Progenitor cell of endocrine pancreas (in vitro differentiated cells): ENCODE results near the gene NOP9. TPM values are rescaled to one million over a fixed set of nuclear protein-coding genes. Genes with fewer than 3 reads are reported as not detected.

ENCODE experiments used
- DNase-seq: peaks from one replicate; pipeline ENCODE4 v3.0.0; 2021; ENCODE audit warnings: low spot score; ENCODE audit not compliant: unreplicated experiment
- H3K27ac Mint-ChIP-seq: 2 replicates; pipeline ENCODE4 v1.8.0; 2021; ENCODE audit warnings: mild to moderate bottlenecking, moderate library complexity, mixed read lengths
- H3K27me3 Mint-ChIP-seq: 2 replicates; pipeline ENCODE4 v1.8.0; 2021; ENCODE audit warnings: mixed read lengths
- H3K36me3 Mint-ChIP-seq: 2 replicates; pipeline ENCODE4 v1.8.0; 2022; ENCODE audit warnings: mixed read lengths; ENCODE audit not compliant: insufficient read depth
- H3K4me1 Mint-ChIP-seq: 2 replicates; pipeline ENCODE4 v1.8.0; 2021; ENCODE audit warnings: low read depth, mixed read lengths
- H3K4me3 Mint-ChIP-seq: 2 replicates; pipeline ENCODE4 v1.8.0; 2021; ENCODE audit warnings: low read depth, mild to moderate bottlenecking, moderate library complexity, mixed read lengths
- H3K9me3 Mint-ChIP-seq: 2 replicates; pipeline ENCODE4 v1.8.0; 2021; ENCODE audit warnings: low read depth, mixed read lengths
- total RNA-seq: library from RNA; stranded (reverse); gene quantifications from 2 replicates; pipeline ENCODE4 v1.2.1, GENCODE V29; 2021
- TF ChIP-seq, protein P1 (sequence below): fragments of 200-600 bp; sonication (generic); IDR thresholded peaks from one replicate; pipeline ENCODE4 v1.5.0; 2021; ENCODE audit warnings: antibody characterized with exemption, mild to moderate bottlenecking; ENCODE audit not compliant: unreplicated experiment

NOP9 gene
- total RNA-seq, 1 donor from 2014 or later: 32.6 TPM

DNA sequence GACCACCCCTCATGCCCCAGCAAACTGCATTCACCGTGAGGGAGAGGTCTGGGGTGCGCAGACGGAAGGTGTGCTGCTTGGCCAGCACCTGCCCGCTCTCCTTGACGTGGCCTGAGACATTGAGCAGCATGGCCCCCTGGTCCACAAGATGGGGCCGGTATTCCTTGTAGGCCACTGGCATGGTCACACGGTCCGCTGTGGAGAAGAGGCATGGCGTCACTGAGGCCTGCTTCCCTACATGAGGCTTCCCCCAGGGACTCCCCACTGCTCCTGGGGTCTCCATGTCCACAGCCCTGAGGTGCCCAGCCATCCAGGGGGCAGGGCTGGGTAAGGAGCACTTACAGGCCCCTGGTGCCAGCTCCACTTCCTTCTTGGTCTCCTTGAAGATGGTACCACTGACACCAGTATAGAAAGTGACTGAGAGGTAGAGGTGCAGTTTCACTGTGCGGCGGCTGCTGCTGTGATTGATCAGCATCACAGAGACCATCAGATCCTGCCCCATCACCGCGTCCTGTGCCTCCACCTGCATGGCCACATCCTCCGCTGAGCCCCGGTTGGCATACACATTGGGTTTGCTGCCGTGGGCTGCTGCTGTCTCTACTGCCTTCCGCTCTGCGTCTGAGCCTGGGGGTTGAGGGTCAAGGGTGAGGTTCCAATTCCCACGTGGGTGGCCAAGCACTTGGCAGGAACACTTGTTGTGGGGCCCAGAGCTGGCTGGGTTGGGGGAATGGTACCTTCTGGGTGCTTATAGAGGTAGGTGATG, 44.8 kb upstream of the NOP9 start:
- DNase-seq: no peak
- Mint-ChIP-seq H3K27me3 (no peaks in the 10 kb centered on the region), H3K36me3 (no peaks in the 10 kb centered on the region), H3K4me1 (no peaks in the 10 kb centered on the region), H3K27ac (no peak overlapping the region), H3K4me3 (no peak overlapping the region), H3K9me3 (no peaks in the 10 kb centered on the region)
- TF ChIP-seq, protein P1, sequence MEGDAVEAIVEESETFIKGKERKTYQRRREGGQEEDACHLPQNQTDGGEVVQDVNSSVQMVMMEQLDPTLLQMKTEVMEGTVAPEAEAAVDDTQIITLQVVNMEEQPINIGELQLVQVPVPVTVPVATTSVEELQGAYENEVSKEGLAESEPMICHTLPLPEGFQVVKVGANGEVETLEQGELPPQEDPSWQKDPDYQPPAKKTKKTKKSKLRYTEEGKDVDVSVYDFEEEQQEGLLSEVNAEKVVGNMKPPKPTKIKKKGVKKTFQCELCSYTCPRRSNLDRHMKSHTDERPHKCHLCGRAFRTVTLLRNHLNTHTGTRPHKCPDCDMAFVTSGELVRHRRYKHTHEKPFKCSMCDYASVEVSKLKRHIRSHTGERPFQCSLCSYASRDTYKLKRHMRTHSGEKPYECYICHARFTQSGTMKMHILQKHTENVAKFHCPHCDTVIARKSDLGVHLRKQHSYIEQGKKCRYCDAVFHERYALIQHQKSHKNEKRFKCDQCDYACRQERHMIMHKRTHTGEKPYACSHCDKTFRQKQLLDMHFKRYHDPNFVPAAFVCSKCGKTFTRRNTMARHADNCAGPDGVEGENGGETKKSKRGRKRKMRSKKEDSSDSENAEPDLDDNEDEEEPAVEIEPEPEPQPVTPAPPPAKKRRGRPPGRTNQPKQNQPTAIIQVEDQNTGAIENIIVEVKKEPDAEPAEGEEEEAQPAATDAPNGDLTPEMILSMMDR: no peak

DNA sequence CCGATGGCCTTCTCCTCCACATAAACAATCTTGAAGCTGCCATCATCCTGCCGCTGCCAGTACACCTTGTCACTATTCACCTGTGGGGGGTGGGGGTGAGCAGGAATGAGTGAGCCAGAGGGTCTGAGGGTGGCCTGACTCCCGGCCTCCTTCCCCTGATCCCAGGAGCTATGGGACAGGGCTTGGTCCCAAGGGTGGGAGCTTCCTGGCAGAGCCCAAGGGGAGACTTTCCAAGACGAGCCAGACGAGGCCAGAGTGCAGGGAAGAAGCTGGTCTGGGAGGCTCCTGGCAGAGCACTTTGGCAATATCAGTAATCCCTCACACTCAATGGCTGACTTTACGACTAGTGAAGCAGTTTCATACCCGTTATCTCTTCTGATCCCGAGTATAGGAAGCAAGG, 44.2 kb upstream of the NOP9 start:
- Mint-ChIP-seq H3K27ac (no peak overlapping the region), H3K27me3 (no peaks in the 10 kb centered on the region)

DNA sequence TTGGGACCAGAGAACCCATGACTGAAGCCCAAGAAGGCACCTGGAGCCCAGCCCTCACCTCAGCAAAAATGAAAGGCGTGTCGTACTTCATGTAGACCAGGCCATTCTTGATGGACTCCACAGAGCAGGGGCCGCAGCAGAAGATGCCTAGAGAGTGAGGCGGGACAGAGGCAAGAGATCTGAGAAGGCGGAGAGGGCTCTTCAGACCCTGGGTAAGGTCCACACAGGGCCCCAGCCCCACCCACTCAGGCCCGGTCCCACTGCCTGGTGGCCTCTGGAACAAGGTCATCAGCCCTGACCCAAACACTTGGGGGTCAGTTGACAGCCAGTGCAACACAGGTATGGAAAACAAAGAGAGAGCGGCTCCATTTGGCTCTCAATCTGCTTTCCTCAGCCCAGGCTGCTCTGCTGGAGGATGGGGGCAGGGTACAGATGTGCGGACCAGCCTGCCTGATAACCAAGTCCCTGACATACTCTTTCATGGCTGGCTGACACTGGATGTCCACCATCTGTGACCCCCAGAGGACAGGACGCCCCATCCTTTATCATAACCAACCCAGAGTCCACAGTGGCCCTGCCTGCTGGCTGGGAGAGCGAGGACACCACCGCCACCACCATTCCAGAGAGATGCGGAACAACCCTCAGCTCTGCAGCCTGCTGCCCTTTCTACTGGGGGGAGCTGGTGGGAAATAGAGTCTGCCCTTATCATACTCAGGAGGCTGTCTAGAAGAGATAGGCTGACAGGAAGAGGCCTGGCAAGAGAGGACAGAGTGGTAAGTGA, 43.5 kb upstream of the NOP9 start:
- Mint-ChIP-seq H3K27ac (no peak overlapping the region), H3K4me1 (no peaks in the 10 kb centered on the region), H3K36me3 (no peaks in the 10 kb centered on the region), H3K9me3 (no peaks in the 10 kb centered on the region), H3K4me3 (no peak overlapping the region), H3K27me3 (no peaks in the 10 kb centered on the region)
- no peak for DNase-seq
- TF ChIP-seq, protein P1: no peak

More for the DNA sequence above, 44.2 kb upstream of the NOP9 start:
- H3K9me3 Mint-ChIP-seq: no peaks in the 10 kb centered on the region
- no peak overlapping the region for H3K4me3 Mint-ChIP-seq
- no peaks in the 10 kb centered on the region for H3K4me1 Mint-ChIP-seq
- no peaks in the 10 kb centered on the region for H3K36me3 Mint-ChIP-seq
- DNase-seq: no peak
- TF ChIP-seq, protein P1: no peak

DNA sequence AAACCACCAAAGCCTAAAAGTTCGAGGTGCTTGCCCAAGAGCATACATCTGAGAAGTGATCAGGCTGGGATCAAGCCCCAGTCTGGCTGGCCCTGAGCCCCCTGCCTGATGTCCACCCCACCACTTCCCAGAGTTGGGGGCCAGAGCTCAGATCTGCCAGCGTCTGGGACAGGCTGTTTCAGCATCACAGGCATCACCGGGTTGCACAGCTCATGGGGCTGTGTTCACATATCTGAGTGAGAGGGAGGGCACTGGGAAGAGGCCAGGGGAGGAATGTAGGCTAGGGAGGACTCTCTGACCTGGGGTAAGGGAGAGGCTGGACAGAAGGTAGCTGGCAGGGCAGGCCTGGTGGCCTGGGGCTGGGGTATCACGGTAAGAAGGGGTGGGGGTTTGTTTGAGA, 42.7 kb upstream of the NOP9 start:
- DNase-seq: no peak
- H3K27ac Mint-ChIP-seq: no peak overlapping the region
- no peak overlapping the region for H3K4me3 Mint-ChIP-seq
- TF ChIP-seq, protein P1: no peak
- H3K4me1 Mint-ChIP-seq: no peaks in the 10 kb centered on the region
- H3K9me3 Mint-ChIP-seq: no peaks in the 10 kb centered on the region
- no peaks in the 10 kb centered on the region for H3K27me3 Mint-ChIP-seq
- H3K36me3 Mint-ChIP-seq: no peaks in the 10 kb centered on the region

DNA sequence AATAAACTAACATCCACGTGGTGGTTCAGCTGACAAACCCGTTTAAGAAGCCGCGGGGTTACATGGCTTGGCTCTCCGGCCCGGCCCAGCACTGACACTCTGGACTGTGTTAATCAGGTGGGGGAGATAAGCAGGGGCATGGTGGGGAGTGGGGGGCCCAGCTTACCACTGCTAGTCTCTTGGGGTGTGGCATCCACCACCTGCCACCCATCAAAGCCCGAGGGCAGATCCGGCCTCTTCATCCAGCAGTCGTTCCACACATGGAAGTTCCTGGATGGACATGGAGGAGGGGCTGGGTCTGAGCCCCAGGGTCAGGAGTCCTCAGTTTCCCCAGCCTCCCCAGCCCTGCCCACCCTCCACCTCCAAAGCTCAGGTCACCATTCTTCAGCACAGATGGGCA, 41.5 kb upstream of the NOP9 start:
- DNase-seq: no peak
- Mint-ChIP-seq H3K4me1 (no peaks in the 10 kb centered on the region), H3K9me3 (no peaks in the 10 kb centered on the region), H3K4me3 (no peak overlapping the region), H3K27ac (no peak overlapping the region), H3K27me3 (no peaks in the 10 kb centered on the region), H3K36me3 (no peaks in the 10 kb centered on the region)
- TF ChIP-seq, protein P1: no peak
